NCI-H510A treated with DMSO at 0.1 percent for 48 hours (cell line): ENCODE results near the gene ZBTB16.

Experiments
- DNase-seq: peaks from one replicate; lab custom pipeline; 2025; lab: John Stamatoyannopoulos, UW

Gene ZBTB16

DNA sequence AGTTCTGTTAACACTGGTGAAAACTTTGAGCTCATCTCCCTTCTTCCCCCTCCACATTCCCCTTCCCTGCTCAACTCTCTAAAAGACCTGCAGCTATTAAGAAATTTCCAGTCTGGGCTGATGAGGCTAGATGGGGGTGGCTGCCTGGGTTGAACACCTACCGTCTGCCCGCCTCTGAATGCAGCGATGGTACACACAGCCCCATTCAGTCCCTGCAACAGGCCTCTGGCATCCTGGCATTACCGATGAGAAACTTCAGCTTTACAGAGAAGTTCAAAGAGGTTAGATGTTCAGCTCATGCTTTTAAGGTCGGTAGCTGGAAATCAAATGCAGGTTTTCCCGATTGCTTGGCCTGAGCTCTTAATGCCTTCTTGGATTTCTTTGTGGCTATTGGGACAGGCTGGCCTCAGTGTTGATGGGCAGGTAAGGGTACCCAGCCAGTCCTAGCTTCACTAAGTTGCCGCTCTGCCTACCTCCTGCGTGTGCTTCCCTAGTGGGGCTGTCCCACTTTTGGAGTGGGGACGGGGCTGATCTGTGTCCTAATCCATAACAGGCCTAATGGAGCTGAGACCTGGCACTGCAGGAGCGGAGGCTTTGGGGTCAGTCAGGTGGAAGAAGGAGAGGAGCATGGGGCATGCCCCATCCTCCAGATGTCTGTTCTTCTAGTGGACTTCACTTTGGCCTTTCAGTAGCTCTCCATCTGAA, 49.1 kb downstream of the ZBTB16 start:
- DNase-seq = no peak

DNA sequence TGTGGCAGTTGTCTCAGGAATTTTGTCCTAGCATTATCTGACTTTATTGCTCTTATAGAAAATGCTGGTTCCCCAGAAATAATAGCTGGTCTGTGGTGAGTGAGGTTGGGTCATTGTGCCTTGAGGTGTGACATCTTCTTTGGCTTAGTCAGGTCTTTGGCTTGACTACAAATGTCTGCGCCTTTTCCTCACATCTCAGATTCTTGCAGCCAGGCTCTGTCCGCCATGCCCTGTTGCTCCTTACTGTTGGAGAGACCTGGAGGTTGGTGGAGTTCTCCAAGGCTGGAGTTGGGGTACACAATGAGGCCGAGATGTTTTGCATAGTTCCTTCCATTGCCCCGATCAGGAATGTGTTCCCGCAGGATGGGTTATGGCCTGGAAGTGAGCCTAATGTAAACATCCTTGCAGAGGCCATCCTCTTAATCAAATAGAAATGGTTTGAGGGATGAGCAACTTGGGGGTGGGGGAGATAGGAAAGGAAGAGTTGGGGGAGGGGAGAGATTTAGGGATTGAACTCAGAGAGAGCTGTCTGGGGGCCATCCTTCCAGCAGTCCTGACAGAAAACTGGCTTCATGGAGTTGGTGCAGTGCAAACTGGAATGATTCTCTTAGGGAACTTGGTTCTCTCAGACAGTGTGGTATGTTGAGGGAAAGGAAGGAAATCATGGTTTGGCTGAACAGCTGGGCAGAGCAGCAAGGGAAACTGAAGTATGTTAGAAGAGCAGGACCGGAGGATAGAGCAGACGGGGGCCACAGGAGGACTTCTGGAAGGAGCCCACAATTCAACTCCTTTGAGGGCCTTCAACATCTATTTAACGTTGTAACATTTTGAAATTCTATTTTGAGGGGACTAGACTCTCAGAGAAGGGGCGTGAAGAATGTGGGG, 49.9 kb downstream of the ZBTB16 start:
- DNase-seq = no peak

DNA sequence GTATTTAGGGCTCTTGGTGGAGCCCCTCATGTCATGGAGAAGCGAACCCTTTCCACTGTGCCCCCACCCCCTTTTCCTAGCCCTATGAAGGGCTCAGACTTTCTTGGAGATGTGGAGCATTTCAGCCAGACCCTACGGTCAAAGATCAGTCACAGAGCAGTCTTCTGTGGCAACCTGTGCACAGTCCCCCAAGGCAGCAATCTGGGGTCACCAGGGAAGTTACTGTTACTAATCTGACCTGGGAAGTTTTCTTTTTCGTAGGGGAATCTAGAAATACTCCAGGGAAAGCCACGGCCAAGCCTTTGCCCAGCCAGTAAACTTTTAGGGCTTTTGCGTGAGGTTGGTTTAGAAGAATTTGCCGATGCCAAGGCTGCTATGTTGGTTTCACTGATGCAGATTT, 50.6 kb downstream of the ZBTB16 start:
- DNase-seq = no peak

DNA sequence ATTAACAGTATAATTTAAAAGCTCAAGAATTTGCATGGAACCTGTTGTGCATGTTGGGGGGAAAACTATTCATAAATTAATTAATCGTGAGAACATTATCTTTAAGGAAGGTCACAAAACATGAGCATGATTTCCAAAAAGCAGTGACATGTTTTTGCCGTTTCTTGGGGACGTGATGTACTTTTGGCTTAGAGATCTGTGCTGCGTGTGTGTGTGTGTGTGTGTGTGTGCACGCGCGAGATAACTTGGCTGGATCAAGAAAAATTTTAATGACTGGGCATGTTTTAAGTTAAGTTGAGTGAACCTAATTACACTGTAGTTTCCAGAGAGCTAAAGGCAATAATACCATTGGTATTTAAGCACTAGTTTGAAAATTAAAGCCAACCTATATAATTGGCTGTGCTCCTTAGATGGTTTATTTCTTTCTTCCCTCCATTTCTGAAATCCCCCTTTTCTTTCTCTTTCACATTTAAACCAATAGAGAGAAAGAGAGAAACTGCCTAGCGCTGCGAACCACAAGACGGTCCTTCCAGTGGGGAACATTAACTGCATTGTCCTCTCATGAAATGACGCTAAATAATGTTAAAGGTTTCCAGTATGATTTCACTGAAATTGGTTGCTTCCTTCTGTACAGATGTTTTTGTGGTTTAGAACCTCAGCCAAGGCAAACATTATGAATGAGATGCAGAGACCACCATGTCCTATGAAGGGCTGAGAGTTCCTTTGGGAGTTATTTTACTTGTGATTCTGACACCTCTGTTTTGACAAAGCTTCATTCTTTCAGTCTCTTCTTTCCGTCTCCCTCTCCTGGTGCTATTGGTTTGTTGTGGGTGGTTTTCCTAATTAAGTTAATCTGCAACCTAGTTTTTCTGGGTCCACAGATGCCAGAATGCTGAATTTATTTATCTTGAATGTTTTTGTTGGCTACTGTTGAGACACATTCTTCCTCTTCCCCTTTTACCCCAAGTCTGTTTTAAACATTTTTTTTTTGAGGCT, 51.7 kb downstream of the ZBTB16 start:
- no peak for DNase-seq

DNA sequence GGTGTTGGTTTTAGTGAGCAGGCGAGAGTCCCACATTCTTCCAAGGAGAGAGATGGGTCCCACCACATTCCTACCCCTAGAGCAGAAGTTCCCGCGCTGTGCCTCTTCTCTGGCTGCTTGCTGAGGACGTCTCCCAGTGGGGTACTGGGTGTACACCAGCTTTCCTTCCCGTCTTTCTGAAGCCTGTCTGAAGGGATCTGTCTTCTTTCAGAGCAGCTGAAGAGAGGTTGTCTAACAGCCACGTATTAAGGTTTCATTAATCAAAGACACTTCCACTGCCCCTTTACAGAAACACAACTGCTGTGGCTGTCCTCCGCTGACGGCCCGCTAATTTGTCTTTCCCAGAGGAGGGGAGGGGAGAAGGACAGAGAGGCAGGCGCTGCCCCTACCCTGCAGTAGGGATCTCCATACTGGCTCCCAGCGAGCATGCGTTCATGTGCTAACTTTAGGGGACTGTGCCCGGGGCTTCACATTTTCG, 56.0 kb downstream of the ZBTB16 start:
- no peak for DNase-seq

DNA sequence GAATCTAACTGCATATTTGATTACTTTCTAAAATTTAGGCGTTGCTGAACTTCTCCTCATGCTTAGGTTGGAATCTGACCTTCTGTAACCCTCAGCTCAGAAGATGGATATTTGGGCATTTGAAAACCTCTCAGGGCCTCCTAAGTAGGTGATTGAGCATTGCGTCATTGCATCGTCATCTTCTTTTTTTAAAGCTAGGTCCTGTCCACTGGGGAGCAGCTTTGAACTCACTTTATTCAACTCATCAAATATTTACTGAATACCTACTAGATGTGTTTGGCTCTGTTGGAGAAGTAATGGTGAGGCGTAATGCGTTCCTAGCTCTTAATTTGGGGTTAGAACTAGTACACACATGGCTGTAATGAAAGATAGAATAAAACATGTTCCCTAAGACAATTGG, 56.8 kb downstream of the ZBTB16 start:
- no peak for DNase-seq

DNA sequence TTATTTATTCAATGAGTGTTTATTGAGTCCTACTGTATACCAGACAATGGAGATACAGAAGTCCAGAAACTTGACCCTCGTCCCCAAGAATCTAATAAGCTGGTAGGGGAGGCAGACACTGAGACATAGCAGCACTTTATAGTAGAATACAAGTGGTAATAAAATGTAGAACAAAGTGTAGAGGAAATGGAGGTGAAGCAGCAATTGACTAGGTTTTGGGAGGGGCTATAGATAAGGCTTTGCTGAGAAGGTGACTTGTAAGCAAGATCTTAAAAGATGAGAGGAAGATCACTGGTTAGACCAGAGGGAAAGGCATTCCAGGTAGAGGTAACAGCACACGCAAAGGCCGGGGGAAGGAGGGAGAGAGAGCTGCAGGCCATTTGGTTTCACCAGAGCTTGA, 57.3 kb downstream of the ZBTB16 start:
- no peak for DNase-seq

DNA sequence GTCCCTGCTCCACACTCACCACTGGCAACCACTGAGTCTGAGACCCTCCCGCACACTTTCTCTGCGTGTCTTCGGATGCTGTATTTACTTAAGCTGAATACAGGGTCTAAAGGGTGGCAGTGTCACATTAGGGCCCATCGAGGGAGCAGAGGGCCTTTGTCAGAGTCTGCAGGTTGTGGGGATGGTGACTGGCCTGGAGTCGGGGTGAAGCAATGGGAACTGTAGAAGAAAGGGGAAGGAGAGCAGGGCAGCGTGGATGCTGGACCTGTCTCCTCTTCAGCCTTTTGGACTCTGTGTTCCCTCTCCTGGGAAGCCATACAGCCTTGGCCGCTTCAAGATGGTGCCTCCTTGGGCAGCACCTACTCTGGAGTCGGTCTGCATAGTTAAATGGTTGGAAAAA, 61.1 kb downstream of the ZBTB16 start:
- no peak for DNase-seq

DNA sequence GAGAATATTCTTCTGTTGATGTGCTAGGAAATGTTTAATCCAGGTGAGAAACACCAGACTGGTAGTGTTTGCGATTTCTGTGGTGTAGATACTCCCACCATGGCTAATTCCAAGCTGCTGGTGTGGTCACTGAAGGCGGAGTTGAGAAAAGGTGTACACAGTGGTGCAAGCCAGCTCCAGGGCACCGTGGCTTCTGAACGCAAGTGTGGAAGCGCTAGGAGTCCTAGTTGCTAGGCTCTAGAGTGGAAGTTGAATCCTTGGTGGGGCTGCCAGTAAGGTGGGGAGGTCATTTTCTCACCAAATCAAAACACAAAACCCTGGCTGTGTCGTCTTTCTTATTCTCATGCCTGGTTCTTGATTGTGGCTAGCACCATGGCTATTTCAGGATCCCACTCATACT, 61.6 kb downstream of the ZBTB16 start:
- DNase-seq = no peak

DNA sequence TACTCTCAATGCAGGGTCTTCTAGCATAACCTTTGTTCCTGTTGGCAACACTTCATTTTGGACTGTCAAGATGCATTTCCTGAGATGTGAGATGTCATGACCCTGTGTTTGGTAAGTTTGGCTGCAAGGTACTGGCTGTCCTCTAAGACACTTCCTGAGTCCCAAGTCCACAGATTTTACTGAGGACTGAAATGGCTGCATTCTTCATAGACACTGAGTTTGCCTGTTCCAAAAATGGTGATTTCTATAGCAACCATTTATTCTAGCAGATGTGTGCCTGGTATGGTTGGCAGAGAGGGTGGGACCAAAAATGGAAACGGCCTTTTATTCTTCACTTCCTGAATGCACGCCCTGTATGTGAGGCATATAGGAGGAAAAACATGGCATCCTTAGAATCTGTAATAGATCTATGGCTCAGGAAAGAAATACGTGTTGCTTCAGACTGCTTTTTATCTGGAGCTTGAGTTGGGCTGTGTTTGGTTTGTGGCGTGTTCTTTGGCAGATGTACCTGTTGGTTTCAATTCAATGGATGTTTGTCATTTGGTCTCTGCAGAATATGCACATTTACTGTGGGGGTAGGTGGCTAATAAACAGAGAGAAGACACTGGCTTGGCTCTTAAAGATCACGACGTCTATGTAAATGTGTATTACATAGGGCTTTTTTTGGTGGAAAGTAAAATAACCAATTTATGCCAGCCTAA, 62.4 kb downstream of the ZBTB16 start:
- DNase-seq = no peak

DNA sequence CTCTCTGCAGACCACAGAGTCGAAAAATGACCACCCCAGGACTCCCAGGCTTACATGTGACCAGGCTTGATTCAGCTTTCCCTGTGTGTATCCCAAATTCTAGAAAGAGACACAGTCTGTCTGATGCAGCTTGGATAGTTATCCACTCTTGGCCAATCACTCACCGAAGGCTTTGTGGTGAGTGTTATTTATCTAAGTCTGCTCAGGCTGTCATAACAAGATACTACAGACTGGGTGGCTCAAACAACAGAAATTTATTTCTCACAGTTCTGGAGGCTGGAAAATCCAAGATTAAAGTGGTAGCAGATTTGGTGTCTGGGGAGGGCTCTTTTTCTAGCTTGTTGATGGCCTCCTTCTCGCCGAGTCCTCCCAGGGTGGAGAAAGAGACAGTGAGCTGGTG, 63.2 kb downstream of the ZBTB16 start:
- no peak for DNase-seq

DNA sequence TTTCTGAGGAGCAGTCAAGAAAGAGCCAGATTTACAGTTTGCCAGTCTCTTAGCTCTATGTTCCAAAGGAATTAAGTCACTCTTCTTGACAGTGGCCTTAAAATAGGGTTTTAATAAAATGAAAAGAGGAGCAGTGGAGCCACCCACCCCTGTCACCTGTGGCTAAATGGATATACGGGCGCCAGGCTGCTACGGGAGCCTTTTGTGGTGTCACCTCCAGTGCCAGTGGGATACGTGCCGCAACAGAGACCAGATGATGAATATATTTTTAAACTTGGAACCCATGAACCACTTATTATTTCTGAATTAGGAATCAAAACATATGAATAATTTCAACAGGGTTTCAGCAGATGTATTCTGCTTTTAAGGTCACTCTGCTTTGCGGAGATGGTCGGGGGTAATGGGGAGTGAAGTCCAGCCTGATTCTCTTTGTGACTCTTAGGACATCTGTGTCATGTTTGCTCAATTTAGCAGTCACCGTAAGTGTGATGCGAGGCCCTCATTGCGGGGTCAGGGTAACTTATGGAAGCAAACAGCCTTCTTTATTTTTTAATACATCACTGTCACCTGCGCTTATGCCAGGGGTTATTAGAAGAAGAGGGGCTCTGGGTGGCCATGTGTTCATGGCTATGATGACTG, 64.3 kb downstream of the ZBTB16 start:
- DNase-seq = no peak

DNA sequence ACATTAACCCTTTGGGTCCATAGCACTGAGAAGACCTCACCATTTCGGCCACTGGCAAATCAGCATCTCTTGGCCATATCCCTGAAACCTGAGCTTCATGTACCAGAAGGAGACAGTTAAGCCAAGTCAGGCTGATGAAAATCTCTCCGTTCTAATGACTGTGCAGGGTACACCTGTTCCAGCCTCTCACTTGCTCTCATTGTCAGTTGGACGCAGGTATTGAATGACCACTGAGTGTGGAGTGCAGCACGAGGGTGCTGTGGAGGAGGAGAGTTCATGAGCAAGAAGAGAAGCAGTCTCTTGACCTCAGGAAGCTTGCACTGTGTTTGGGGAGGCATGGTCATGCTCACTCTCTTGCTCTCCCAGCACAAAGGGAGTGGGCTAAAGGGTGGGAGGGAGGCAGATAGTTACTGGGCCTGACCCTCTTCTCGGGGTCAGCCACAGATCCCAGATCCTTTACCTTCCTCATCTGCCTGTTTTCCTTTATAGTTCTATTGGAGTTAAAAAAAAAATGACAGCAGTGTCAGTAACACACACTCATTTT, 65.2 kb downstream of the ZBTB16 start:
- DNase-seq = peak; percentile 15

DNA sequence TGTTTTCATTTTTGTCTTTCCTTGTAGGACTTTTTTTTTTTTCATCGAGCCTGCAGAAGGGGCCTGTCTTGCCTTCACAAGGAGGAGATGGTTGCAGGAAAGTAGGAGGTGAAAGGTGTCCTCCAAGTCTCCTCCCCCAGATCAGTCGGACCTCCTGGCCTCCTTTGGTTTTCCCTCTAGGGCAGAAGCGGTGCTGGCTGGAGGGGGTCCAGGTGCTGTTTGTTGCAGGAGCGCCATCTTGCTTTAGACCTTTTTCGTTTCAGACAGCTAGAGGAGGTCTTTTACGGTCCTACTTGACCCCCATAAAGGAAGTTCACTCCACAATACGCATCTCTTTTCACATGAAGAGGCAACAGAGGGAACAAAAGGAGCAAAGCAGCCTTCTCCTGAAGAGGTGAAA, 66.0 kb downstream of the ZBTB16 start:
- no peak for DNase-seq

DNA sequence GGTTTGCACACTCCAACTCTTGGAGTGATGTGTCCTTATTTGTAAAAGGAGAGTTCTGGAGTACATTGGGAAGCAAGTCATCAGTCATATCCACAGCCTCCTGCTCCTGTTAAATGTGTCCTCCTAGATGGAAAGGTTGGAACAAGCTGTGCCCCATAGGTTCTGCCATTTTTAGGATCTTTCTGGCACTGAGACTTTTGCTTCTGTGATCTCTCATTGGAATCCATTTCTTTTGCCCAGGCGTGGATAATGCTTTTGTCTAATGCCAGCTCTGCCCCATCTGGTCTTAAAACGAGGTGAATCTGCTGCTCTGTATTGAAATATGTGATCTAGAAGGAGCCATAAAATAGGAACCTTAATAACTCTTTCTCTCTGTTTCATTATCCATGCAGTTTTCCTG, 66.4 kb downstream of the ZBTB16 start:
- DNase-seq = no peak

DNA sequence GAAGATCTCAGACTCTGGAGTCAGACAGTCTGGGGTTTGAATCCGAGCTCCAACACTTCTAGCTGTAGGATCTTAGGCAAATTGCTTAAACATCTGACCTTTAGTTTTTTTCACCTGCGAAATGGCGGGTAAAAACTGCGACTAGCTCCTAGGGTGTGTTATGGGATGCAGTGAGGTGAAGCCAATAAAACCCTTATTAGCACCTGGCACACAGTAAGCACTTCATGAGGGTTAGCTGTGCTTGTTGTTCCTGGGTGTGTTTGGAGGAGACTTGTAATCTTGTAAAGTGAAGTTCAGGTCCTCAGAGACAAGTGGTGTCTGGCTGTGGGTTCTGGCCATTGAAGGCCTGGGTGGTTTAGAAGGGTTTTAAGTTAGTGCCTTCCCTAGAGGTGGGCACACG, 68.9 kb downstream of the ZBTB16 start:
- peak; percentile 22 for DNase-seq

DNA sequence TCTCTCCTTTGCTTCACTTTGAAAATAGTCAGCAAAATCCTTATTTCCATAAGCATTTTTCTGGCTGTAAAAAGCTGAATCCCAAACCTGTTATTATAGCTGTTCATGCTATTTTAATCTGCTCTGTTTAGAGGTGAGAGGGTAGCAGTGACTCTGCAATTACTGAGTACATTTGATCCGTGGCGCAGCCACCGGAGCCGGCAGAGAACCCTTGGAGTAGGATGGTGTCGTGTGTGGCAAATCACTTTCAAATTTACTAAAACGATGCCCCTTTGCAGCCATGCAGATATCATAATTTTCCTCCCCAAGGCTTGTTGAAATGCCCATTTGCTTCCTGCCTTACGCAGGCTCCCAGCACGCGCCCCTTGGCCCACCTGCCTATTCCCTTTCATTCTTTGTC, 69.6 kb downstream of the ZBTB16 start:
- DNase-seq = no peak

DNA sequence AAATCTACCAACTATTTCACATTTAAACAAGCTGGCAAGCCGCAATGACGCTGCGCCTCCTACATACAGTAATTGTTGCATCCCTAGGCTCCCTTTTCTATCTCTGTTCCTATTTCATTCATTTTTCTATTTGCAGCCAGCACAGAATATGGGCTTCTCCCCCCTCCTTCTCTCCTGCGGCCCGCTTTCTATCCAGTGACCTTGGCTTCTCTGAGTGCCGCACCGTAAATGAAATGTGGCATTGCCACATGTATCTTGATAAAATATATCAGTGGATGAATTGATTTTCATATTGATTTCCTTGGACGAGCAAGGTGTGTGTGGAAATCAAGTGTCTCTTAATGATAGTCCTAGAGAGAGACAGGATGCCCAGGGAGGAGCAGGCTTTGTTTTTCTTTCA, 70.2 kb downstream of the ZBTB16 start:
- no peak for DNase-seq

DNA sequence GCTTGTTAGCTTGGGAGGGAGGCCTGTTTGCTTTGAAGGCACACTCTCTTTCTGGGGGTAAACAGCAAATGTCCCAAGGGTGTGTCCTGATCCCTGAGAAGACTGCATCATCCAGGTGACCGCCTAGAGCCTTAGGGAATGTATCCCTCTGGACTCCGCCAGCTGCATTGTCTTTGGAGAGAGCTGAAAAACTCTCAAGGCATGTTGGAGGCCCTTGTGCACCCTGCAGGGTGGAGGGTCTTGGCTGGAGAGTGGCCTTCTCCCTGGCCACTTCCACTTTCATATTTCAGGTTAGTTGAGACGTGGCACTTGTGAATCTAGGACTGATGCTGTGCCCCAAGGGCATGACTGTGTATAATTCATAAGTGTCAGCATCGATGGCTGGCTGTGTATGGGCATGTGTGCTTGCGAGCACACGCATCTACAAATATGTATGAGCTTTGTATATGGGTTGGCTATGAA, 70.6 kb downstream of the ZBTB16 start:
- no peak for DNase-seq

DNA sequence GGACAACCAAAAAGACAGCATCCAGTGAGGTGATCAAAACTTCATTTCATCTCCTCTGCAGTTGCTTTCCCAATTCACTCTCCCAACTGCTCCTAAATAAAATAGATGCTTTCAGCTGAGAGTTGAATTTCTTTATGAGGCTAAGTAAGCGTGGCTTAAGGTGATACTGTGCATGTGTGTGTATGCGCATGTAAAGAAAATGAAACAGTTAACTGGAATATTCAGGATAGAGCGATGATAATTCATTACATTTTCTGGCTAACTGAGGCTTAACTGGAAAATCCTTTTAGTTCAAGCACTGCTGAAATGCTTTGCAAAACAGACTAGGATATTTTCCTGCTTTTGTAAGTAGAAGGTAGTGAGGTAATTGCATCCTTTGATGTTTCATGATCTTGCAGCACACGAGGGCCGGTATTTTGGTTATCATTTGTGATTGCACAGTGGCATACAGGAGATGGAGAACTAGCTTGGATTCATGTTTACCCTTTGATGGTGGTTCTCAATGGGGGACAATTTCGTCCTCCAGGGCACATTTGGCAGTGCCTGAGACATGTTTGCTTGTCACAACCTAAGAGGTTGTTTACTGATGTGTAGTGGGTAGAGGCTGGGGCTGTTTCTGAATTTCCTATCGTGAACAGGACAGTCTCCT, 71.2 kb downstream of the ZBTB16 start:
- DNase-seq = no peak
